Heart right ventricle (tissue), 16 donors: ENCODE results near the gene FARP2. TPM values are rescaled to one million over a fixed set of nuclear protein-coding genes. Genes with fewer than 3 reads are reported as not detected.

ENCODE experiments used
- ATAC-seq, 8 donors: fragments of 200-7000 bp; cut with Tn5 transposase; one replicate each; pipeline ENCODE4 v1.9.1; 2020; ENCODE audit warnings: mild to moderate bottlenecking in 8 of 8, moderate library complexity in 8 of 8, moderate number of reproducible peaks in 1 of 8
- DNase-seq, 2 donors: peaks; one replicate each; pipeline ENCODE4 v3.0.0-alpha.2; 2020
- H3K27ac ChIP-seq, 10 donors: fragments of 200-600 bp; sonication (generic) in 2 of 10; one replicate each; pipeline versions ENCODE4 v1.5.0 to v1.8.0; 2020 to 2022; ENCODE audit warnings: mild to moderate bottlenecking in 3 of 10
- H3K27me3 ChIP-seq, 7 donors: fragments of 200-600 bp; one replicate each; pipeline ENCODE4 v1.8.0; 2021 to 2022; ENCODE audit warnings: mild to moderate bottlenecking in 2 of 7
- H3K36me3 ChIP-seq, 9 donors: fragments of 200-600 bp; sonication (generic) in 1 of 9; one replicate each; pipeline versions ENCODE4 v1.5.0 to v1.8.0; 2020 to 2022; ENCODE audit warnings: mild to moderate bottlenecking in 2 of 9
- H3K4me1 ChIP-seq, 9 donors: fragments of 200-600 bp; sonication (generic) in 1 of 9; one replicate each; pipeline versions ENCODE4 v1.5.0 to v1.8.0; 2020 to 2022; ENCODE audit warnings: mild to moderate bottlenecking in 4 of 9
- H3K4me3 ChIP-seq, 10 donors: fragments of 200-600 bp; sonication (generic) in 2 of 10; one replicate each; pipeline versions ENCODE4 v1.5.0 to v1.8.0; 2020 to 2022; ENCODE audit warnings: mild to moderate bottlenecking in 7 of 10, moderate library complexity in 2 of 10
- H3K9me3 ChIP-seq, 11 donors: fragments of 200-600 bp in 10 of 11; sonication (generic) in 2 of 11; one replicate each; pipeline versions ENCODE4 v1.5.0 to v1.8.0; 2013 to 2022; ENCODE audit warnings: mild to moderate bottlenecking in 2 of 11, control low read depth in 1 of 11, moderate library complexity in 1 of 11
- CTCF ChIP-seq, 9 donors: fragments of 200-600 bp; sonication (generic) in 2 of 9; IDR thresholded peaks; one replicate each; pipeline versions ENCODE4 v1.5.0 to v1.8.0; 2021 to 2022; ENCODE audit warnings: antibody characterized with exemption in 9 of 9, mild to moderate bottlenecking in 5 of 9, moderate library complexity in 1 of 9
- WGBS, 2 donors: extraction: QIAGEN DNeasy Blood & Tissue Kit; methylation state at CpG; one replicate each; pipeline ENCODE4 v1.1.7; 2013; ENCODE audit warnings: inconsistent platforms in 1 of 2; 5-methylcytosine and 5-hydroxymethylcytosine counted together
- intact Hi-C, 10 donors: fragments of 100-400 bp; cut with DNase I; formaldehyde crosslinking; loops; one replicate each; pipeline versions ENCODE4 v1.11.1 to v1.14.2; 2022
- polyA plus RNA-seq, 2 donors: library from polyadenylated mRNA; stranded (reverse); fragments of 200-250 nt; gene quantifications; one replicate each; pipeline ENCODE4 v1.2.3, GENCODE V29; 2013
- total RNA-seq, 10 donors: library from RNA; stranded (reverse); fragmentation: NEBNext Ultra II Directional in 3 of 10; extraction: Animal tissue kit (Norgen Biotek cat#: 25700) in 3 of 10; gene quantifications; one replicate each; pipeline versions ENCODE4 v1.2.1 to v1.2.4, GENCODE V29; 2021 to 2023
- donor health status: Arrhythmogenic right ventricular cardiomyopathy.
- donor health status: ischemic (EF 13 %, LVEDD 7.1; RV severe dilation, severe dysfunction).
- donor health status: healthy with polysubstance abuse.
- donor health status: DM: no; HTN: yes; CAD: no.
- donor health status: DM: no; HTN: no; CAD: no.
- donor health status: ischemic (EF 25% LVEDD 6.9; RV normal size, moderate dysfunction).
- donor health status: ischemic (EF 25% LVEDD 5.7; RV mildly dilated, moderate dysfunction).
- donor health status: healthy.
- donor health status: DM: yes; HTN: yes; CAD: no.
- donor health status: Ischemic cardiomyopathy.
- donor health status: ischemic (EF 35%, LVEDD 5.7; RV mildly dilated, moderate dysfunction).
- donor health status: nonischemic (EF 11% LVEDD 7.7; RV severe dilation, severe dysfunction).
- donor health status: DM: yes; HTN: yes; CAD: no.
- donor health status: PGD.
- donor health status: ischemic (EF 29% LVEDD 5.4; RV normal size, mild dysfunction).
- donor health status: nonischemic (EF 23%, LVEDD 6.1; RV moderate dilation, normal function).

FARP2 gene
- total and polyA plus RNA-seq, 12 donors: 7.1 to 23.6 (median 19.3) TPM

DNA sequence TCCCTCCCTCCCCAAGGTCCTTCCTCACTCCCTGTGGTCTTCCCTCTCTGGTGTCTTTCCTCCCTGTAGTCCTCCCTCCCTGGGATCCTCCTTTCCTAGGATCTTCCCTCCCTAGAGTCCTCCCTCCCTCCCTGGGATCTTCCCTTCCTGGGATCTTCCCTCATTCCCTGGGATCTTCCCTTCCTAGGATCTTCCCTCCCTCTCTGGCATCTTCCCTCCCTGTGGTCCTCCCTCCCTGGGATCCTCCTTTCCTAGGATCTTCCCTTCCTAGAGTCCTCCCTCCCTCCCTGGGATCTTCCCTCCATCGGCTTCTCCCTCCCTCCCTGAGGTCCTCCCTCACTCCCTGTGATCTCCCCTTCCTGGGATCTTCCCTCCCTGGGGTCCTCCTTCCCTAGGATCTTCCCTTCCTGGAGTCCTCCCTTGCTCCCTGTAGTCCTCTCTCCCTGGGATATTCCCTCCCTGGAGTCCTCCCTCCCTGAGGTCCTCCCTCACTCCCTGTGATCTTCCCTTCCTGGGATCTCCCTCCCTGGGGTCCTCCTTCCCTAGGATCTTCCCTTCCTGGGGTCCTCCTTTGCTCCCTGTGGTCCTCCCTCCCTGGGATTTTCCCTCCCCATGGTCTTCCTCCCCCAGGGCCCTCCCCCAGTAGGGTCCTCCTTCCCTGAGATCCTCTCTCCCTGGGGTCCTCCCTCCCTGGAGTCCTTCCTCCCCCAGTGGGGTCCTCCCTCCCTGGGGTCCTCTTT, 129.3 kb downstream of the FARP2 start:
- Histone ChIP-seq H3K9me3 (no peaks in the 10 kb centered on the region), H3K4me1 (no peaks in the 10 kb centered on the region), H3K36me3 (peaks cover 0 to 26% (median 0%) of the 10 kb centered on the region in 9 donors), H3K4me3 (no peak overlapping the region), H3K27ac (no peak overlapping the region), H3K27me3 (no peaks in the 10 kb centered on the region)
- DNase-seq (no peak), ATAC-seq (peak in 1 of 8 donors; percentile 50)
- 77% methylated on average over 1 of the region's 1 CpG for WGBS, 2 donors
- intact Hi-C loops: no loop called here
- no peak for TF ChIP-seq CTCF (IDR thresholded peaks at IDR 0.05)

- no peak overlapping the region for H3K4me3 ChIP-seq
- no peak for TF ChIP-seq CTCF (IDR thresholded peaks at IDR 0.05)
These were observed 133.0 kb downstream of the FARP2 start for GRCh38 chr2:241489088-241489487.

GRCh38 chr2:241489733-241490680, 133.9 kb downstream of the FARP2 start:
- no peak for TF ChIP-seq CTCF (IDR thresholded peaks at IDR 0.05)
- Histone ChIP-seq H3K36me3 (peaks cover 0 to 63% (median 10%) of the 10 kb centered on the region in 9 donors), H3K4me1 (no peaks in the 10 kb centered on the region), H3K4me3 (no peak overlapping the region), H3K27me3 (no peaks in the 10 kb centered on the region), H3K9me3 (no peaks in the 10 kb centered on the region), H3K27ac (no peak overlapping the region)
- 83 to 89% methylated on average over 15 of the region's 15 CpGs for WGBS, 2 donors
- intact Hi-C loops: no loop called here
- ATAC-seq (peak in 2 of 8 donors; percentile 11 to 20), DNase-seq (no peak)

More at GRCh38 chr2:241489088-241489487, 133.0 kb downstream of the FARP2 start:
- 83 to 84% methylated on average over 3 of the region's 3 CpGs for WGBS, 2 donors
- H3K27me3 ChIP-seq: no peaks in the 10 kb centered on the region
- no peak overlapping the region for H3K27ac ChIP-seq
- peaks cover 0 to 54% (median 4%) of the 10 kb centered on the region in 9 donors for H3K36me3 ChIP-seq
- ATAC-seq (no peak), DNase-seq (no peak)
- intact Hi-C loops: no loop called here
- H3K9me3 ChIP-seq: no peaks in the 10 kb centered on the region
- H3K4me1 ChIP-seq: no peaks in the 10 kb centered on the region

DNA sequence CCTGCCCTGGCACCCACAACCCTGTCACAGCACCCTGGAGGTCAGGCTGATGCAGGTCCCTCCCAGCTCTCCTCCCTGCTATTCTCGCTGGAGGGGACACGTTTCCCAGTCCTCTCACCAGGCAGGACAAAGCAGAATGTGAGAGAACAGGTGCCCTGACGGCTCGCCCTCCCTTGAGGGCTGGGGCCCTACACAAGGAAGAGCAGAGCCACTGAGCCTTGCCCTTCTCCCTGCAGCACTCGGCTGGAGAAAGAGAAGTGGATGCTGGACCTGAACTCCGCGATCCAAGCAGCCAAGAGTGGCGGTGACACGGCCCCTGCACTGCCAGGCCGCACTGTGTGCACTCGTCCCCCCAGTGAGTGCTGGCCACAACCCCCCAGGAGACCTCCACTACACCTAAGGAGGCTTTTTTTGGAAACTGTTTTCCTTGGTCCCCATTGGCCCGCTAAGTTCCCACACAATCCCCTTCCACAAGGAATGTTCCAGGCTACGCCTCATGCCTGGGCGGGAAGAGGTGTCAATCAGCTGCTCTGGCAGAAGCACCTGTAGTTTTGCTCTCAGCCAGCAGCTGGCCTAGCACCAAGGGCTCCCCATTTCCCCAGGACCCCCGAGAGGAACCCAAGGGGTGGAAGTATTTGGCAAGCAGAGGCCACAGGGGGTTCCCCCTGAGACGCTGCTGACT, 134.9 kb downstream of the FARP2 start:
- no peak overlapping the region for H3K4me3 ChIP-seq
- WGBS, 2 donors: 81 to 83% methylated on average over 16 of the region's 16 CpGs
- DNase-seq (no peak), ATAC-seq (peak in 3 of 8 donors; percentile 3 to 15 (median 6))
- no peaks in the 10 kb centered on the region for H3K9me3 ChIP-seq
- H3K36me3 ChIP-seq: peaks cover 0 to 73% (median 14%) of the 10 kb centered on the region in 9 donors
- H3K27me3 ChIP-seq: no peaks in the 10 kb centered on the region
- H3K27ac ChIP-seq: no peak overlapping the region
- intact Hi-C loops: no loop called here
- TF ChIP-seq CTCF (IDR thresholded peaks at IDR 0.05): no peak
- H3K4me1 ChIP-seq: no peaks in the 10 kb centered on the region
